Activated CD4-positive, alpha-beta memory T cell treated with anti-CD3 and anti-CD28 coated beads, Interleukin-2, amount 10 ng/mL, durations not matched to agents 7 days and 5 days (primary cell): Measurements from ENCODE around the gene C22orf31. TPM values are rescaled to one million over a fixed set of nuclear protein-coding genes. Genes with fewer than 3 reads are reported as not detected.

ENCODE experiments used
- CTCF ChIA-PET: fragments of 350-600 bp; sonication (Branson Sonifier 250); formaldehyde crosslinking; loops from one replicate; lab custom pipeline; 2021; ENCODE audit warnings: antibody characterized with exemption, inconsistent platforms; lab: Charles Lee
- POLR2A ChIA-PET: fragments of 350-600 bp; sonication (Branson Sonifier 250); formaldehyde crosslinking; loops from one replicate; lab custom pipeline; 2021; ENCODE audit warnings: antibody characterized with exemption; lab: Charles Lee
- DNase-seq: peaks from one replicate; pipeline ENCODE4 v3.0.0-alpha.2; 2020
- H3K27ac Mint-ChIP-seq: one replicate; pipeline ENCODE4 v1.8.0; 2021; ENCODE audit warnings: mild to moderate bottlenecking, mixed read lengths
- H3K27me3 Mint-ChIP-seq: one replicate; pipeline ENCODE4 v1.8.0; 2021; ENCODE audit warnings: mixed read lengths
- H3K36me3 Mint-ChIP-seq: one replicate; pipeline ENCODE4 v1.8.0; 2021; ENCODE audit warnings: low read depth, mixed read lengths
- H3K4me1 Mint-ChIP-seq: one replicate; pipeline ENCODE4 v1.8.0; 2021; ENCODE audit warnings: mixed read lengths
- H3K4me3 Mint-ChIP-seq: one replicate; pipeline ENCODE4 v1.8.0; 2021; ENCODE audit warnings: mild to moderate bottlenecking, mixed read lengths
- H3K9me3 Mint-ChIP-seq: one replicate; pipeline ENCODE4 v1.8.0; 2021; ENCODE audit warnings: mixed read lengths
- total RNA-seq, 2 experiments: library from RNA; stranded (reverse); gene quantifications; one replicate each; pipeline ENCODE4 v1.2.3, GENCODE V29; 2021

The C22orf31 gene
- total RNA-seq, 2 experiments from 2014 or later: not detected

GRCh38 chr22:29078036-29078868 is 16.6 kb upstream of the C22orf31 start:
- DNase-seq: no peak
- Mint-ChIP-seq H3K27ac (no peak overlapping the region), H3K4me3 (no peak overlapping the region), H3K27me3 (peaks cover 54% of the 10 kb centered on the region), H3K9me3 (no peaks in the 10 kb centered on the region), H3K4me1 (peaks cover 5% of the 10 kb centered on the region), H3K36me3 (no peaks in the 10 kb centered on the region)
- POLR2A ChIA-PET: no interaction called here
- CTCF ChIA-PET: no interaction called here

GRCh38 chr22:29074276-29074772 is 12.7 kb upstream of the C22orf31 start:
- no peaks in the 10 kb centered on the region for H3K9me3 Mint-ChIP-seq
- H3K27ac Mint-ChIP-seq: no peak overlapping the region
- H3K4me3 Mint-ChIP-seq: no peak overlapping the region
- CTCF ChIA-PET: interaction anchor here (2.4 kb wide), 1 partner anchor 80 kb away, joined by 9 read pairs; no protein-coding TSS in a partner anchor
- peaks cover 19% of the 10 kb centered on the region for H3K4me1 Mint-ChIP-seq
- POLR2A ChIA-PET: no interaction called here
- H3K36me3 Mint-ChIP-seq: no peaks in the 10 kb centered on the region
- H3K27me3 Mint-ChIP-seq: peaks cover 74% of the 10 kb centered on the region
- DNase-seq: no peak

GRCh38 chr22:29073618-29074275 is 12.1 kb upstream of the C22orf31 start:
- no peaks in the 10 kb centered on the region for H3K36me3 Mint-ChIP-seq
- H3K27ac Mint-ChIP-seq: no peak overlapping the region
- peaks cover 19% of the 10 kb centered on the region for H3K4me1 Mint-ChIP-seq
- no peaks in the 10 kb centered on the region for H3K9me3 Mint-ChIP-seq
- ChIA-PET CTCF (no interaction called here), POLR2A (no interaction called here)
- H3K27me3 Mint-ChIP-seq: peaks cover 73% of the 10 kb centered on the region
- peak overlapping the region; percentile 37 for H3K4me3 Mint-ChIP-seq
- no peak for DNase-seq

- peaks cover 68% of the 10 kb centered on the region for H3K27me3 Mint-ChIP-seq
- H3K36me3 Mint-ChIP-seq: no peaks in the 10 kb centered on the region
- DNase-seq: no peak
- H3K27ac Mint-ChIP-seq: no peak within 1 kb of the TSS
- ChIA-PET CTCF (interaction anchor here (0.6 to 1.4 kb wide), 3 partner anchors 60 to 580 kb away, joined by 3 to 5 read pairs (median 4); no protein-coding TSS in a partner anchor), POLR2A (no interaction called here)
- H3K4me3 Mint-ChIP-seq: peak within 1 kb of the TSS; percentile 54
- H3K9me3 Mint-ChIP-seq: no peaks in the 10 kb centered on the region
- H3K4me1 Mint-ChIP-seq: peaks cover 19% of the 10 kb centered on the region
These were observed 11.5 kb upstream of the C22orf31 start, which contains the start of gene KREMEN1 for GRCh38 chr22:29072979-29073617. TSS of gene KREMEN1 (plus strand) at chr22:29073035. CDS start at chr22:29073131, 96 bp downstream.

GRCh38 chr22:29072193-29072978 is 10.8 kb upstream of the C22orf31 start:
- CTCF ChIA-PET: interaction anchor here (0.6 to 1.4 kb wide), 3 partner anchors 60 to 579 kb away, joined by 3 to 5 read pairs (median 4); no protein-coding TSS in a partner anchor
- peaks cover 65% of the 10 kb centered on the region for H3K27me3 Mint-ChIP-seq
- H3K9me3 Mint-ChIP-seq: no peaks in the 10 kb centered on the region
- peak; percentile 86 for DNase-seq
- POLR2A ChIA-PET: interaction anchor here (0.5 to 0.8 kb wide), 2 partner anchors 272 to 1282 kb away, joined by 3 read pairs; partner anchors contain the start of gene XBP1
- no peaks in the 10 kb centered on the region for H3K36me3 Mint-ChIP-seq
- peak overlapping the region; percentile 54 for H3K4me3 Mint-ChIP-seq
- no peak overlapping the region for H3K27ac Mint-ChIP-seq
- H3K4me1 Mint-ChIP-seq: peaks cover 19% of the 10 kb centered on the region

GRCh38 chr22:29071261-29072045 is 9.8 kb upstream of the C22orf31 start:
- ChIA-PET CTCF (no interaction called here), POLR2A (interaction anchor here (0.8 kb wide), 1 partner anchor 271 kb away, joined by 3 read pairs; the partner anchor contains the start of gene XBP1)
- peaks cover 66% of the 10 kb centered on the region for H3K27me3 Mint-ChIP-seq
- H3K9me3 Mint-ChIP-seq: no peaks in the 10 kb centered on the region
- peak overlapping the region; percentile 54 for H3K4me3 Mint-ChIP-seq
- peak; percentile 24 for DNase-seq
- H3K4me1 Mint-ChIP-seq: peaks cover 19% of the 10 kb centered on the region
- H3K27ac Mint-ChIP-seq: no peak overlapping the region
- no peaks in the 10 kb centered on the region for H3K36me3 Mint-ChIP-seq

GRCh38 chr22:29070490-29070889 is 8.9 kb upstream of the C22orf31 start:
- H3K36me3 Mint-ChIP-seq: no peaks in the 10 kb centered on the region
- H3K27me3 Mint-ChIP-seq: peaks cover 63% of the 10 kb centered on the region
- no peak overlapping the region for H3K4me3 Mint-ChIP-seq
- no peak overlapping the region for H3K27ac Mint-ChIP-seq
- H3K9me3 Mint-ChIP-seq: no peaks in the 10 kb centered on the region
- H3K4me1 Mint-ChIP-seq: peaks cover 22% of the 10 kb centered on the region
- POLR2A ChIA-PET: no interaction called here
- CTCF ChIA-PET: no interaction called here
- DNase-seq: no peak

GRCh38 chr22:29069463-29069862 is 7.8 kb upstream of the C22orf31 start:
- H3K4me1 Mint-ChIP-seq: peaks cover 24% of the 10 kb centered on the region
- CTCF ChIA-PET: no interaction called here
- H3K27me3 Mint-ChIP-seq: peaks cover 58% of the 10 kb centered on the region
- H3K36me3 Mint-ChIP-seq: no peaks in the 10 kb centered on the region
- no peak overlapping the region for H3K4me3 Mint-ChIP-seq
- H3K27ac Mint-ChIP-seq: no peak overlapping the region
- no peaks in the 10 kb centered on the region for H3K9me3 Mint-ChIP-seq
- POLR2A ChIA-PET: no interaction called here
- no peak for DNase-seq

GRCh38 chr22:29065468-29066190 is 4.0 kb upstream of the C22orf31 start:
- H3K9me3 Mint-ChIP-seq: no peaks in the 10 kb centered on the region
- POLR2A ChIA-PET: no interaction called here
- DNase-seq: no peak
- peaks cover 50% of the 10 kb centered on the region for H3K27me3 Mint-ChIP-seq
- CTCF ChIA-PET: interaction anchor here (0.6 to 1.0 kb wide), 3 partner anchors 25 to 78 kb away, joined by 3 to 5 read pairs (median 3); no protein-coding TSS in a partner anchor
- no peaks in the 10 kb centered on the region for H3K36me3 Mint-ChIP-seq
- no peak overlapping the region for H3K27ac Mint-ChIP-seq
- no peak overlapping the region for H3K4me3 Mint-ChIP-seq
- H3K4me1 Mint-ChIP-seq: peaks cover 5% of the 10 kb centered on the region

GRCh38 chr22:29062286-29062821 is 723 bp upstream of the C22orf31 start:
- CTCF ChIA-PET: no interaction called here

GRCh38 chr22:29060931-29061330 is 700 bp downstream of the C22orf31 start:
- Mint-ChIP-seq H3K9me3 (no peaks in the 10 kb centered on the region), H3K27me3 (peaks cover 39% of the 10 kb centered on the region), H3K27ac (no peak overlapping the region), H3K4me1 (peaks cover 4% of the 10 kb centered on the region), H3K36me3 (no peaks in the 10 kb centered on the region), H3K4me3 (no peak overlapping the region)
- POLR2A ChIA-PET: interaction anchor here (0.9 kb wide), 1 partner anchor 142 kb away, joined by 3 read pairs; no protein-coding TSS in a partner anchor
- DNase-seq: no peak
- CTCF ChIA-PET: no interaction called here

More at GRCh38 chr22:29062286-29062821, 723 bp upstream of the C22orf31 start:
- no peaks in the 10 kb centered on the region for H3K36me3 Mint-ChIP-seq
- DNase-seq: no peak
- H3K27ac Mint-ChIP-seq: no peak overlapping the region
- H3K4me3 Mint-ChIP-seq: no peak overlapping the region
- peaks cover 5% of the 10 kb centered on the region for H3K4me1 Mint-ChIP-seq
- POLR2A ChIA-PET: no interaction called here
- H3K27me3 Mint-ChIP-seq: peaks cover 46% of the 10 kb centered on the region
- no peaks in the 10 kb centered on the region for H3K9me3 Mint-ChIP-seq
